ENCODE results near the gene KRT3.
"Not testable (repeated sequence)": the region's sequence is repeated elsewhere in the genome, so short reads cannot be mapped to it uniquely, and the experiment has no call there.

Gene KRT3

DNA sequence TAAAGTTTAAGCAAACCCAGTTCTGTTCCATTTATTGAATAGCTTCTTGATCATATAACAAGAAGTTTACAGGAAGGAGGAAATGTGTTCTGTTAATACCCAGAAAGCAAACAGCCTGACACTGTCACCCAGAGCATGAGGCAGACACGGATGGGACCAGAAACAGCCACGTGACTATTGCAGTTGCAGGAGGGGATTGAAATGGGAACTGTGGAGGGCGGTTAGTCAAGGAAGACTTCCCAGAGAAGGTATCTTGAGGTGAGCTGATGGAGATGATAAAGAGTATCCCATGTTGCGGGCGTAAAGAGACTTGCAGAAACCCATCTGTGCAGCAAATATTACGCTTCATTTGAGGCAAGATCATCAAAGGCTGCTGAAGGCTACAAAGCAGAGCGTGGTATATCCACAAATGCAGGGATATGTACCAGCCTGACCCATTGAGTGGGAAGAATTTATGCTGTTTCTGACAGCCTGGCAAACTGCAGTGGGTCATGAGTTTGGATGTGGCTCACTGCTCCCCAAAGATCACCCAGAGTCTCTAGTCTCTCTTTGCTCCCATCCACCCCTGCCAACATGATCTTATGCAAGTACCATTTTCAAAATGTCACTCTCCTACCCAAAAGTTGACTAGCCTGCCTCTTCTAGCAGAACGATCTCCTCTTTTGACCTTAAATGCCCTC is 39.5 kb downstream of the KRT3 start:
- DNase-seq, result no peak

DNA sequence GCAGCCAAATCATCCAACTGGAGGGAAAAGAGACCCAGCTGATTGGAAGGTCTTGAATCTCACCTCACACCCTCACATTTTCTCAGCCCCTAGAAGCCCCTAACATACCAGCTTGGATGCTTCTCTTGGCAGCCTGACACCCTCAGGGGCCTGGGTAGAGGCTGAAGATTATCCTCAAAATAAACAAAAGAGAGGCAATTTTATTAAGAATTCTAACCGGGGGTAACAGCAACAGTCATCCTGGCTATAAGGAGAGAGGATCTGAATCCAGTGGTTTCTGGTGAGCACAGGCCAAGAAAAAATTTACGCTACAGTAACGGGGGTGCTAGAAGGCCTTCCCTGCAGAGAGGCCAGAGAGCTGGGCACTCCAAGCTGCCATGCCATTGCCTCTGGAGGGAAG is 40.4 kb downstream of the KRT3 start:
- DNase-seq, result no peak

DNA sequence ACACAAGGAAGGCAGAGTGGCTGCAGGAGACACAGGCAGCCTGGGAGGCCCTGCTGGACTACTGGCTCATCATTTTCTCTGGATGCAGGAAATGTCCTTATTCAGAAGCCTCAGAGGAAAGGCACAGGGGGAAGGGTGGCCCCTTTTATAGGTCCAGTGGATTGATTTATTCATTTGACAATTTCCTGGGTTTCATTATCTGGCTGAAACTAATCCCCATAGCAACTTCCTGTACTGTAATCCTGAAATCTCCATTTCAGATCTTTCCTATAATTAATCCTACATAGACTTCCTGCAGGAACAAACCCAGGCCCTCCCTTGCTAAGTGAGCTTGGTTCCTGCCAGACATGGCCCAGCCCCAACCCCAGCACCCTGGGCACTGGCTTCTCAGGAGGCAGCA is 41.8 kb downstream of the KRT3 start:
- DNase-seq, result no peak

DNA sequence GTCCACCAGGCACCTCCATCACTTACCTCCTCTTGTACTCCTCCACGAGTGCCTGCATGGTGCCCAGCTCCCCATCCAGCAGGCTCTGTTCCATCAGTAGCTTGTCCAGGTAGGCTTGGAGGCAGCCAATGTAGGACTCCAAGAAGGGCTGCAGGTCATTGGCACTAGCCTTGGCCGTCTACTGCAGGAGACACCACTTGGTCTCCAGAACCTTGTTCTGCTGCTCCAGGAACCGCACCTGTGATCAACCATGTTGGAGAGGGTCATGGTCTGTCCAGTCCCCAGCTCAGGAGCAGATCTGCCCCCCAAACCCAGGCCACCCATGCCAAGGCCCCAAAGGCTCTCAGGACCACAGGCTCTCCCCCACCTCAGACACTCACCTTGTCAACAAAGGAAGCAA is 42.6 kb downstream of the KRT3 start:
- DNase-seq, result no peak

- no peak for DNase-seq
These were observed 43.4 kb downstream of the KRT3 start for GRCh38 chr12:52752516-52752915.

DNA sequence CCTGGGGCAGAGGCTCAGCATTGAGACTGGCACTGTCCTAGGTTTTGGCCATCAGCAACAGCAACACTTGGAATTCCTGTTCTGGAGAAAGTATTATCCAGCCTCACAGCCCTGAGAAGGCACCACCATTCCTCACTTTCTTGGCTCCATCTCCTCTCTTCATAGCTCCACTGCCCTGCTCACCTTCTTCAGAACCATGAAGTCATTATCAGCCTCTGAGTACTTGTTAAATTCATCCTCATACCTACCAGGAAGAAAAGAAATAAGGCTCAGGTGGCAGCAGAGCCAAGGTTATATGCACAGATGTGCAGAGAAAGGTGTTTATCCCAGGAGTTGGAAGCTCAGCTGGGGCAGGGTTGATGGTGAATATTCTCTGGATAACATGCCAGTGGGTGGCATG is 44.1 kb downstream of the KRT3 start:
- no peak for DNase-seq

DNA sequence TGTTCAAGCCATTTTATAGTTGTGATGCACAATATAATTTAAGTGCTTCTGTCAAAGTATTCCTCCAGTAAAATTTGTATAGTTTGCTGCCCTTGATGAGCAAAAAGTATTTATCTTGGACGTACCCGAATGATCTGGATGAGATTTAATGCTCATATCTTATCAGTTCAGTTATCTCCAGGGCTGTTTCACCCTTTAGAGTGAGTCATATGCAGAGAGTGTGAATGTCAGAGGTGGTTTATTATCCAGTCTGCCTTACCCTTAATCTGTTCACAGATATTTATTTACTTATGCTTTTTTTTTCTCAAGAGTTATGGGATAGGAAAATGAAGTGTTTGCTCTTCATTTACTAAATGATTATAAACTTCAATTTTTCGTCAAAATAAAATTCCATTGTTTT is 45.4 kb downstream of the KRT3 start:
- not testable (repeated sequence) for DNase-seq

DNA sequence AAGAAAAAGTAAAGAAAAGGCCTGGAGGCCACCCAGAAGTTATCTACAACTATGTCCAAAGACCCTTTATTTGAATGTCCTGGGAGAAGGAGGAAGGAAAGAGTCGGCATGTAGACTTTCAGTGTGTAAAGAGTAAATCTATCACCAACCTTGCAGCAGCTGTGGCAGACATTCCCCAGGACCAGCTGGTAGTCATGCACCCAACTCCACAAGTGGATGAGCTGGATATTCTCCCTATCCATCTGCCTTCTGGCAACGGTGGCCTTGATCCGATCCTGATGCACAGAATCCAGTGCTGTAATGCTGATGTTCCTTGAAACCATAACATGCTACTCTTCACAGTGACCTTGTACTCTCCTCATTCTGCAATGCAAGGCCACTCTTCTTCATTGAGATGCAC is 46.1 kb downstream of the KRT3 start:
- no peak for DNase-seq

DNA sequence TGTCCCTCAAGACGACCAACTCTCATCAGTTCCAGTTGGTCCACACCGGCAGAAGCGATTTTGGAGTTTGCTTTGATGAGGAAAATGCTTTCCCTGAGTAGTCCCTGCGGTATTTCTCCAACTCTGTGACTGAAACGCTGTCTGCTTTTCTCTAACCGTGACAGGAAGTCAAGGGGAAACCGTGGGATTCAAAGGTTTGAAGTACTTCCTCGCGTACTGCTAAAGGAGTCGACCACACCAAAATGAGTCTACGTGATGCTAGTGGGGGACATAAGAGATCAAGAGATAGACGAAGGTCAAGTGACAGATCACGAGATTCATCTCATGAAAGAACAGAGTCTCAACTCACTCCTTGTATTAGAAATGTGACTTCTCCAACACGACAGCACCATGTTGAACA is 47.3 kb downstream of the KRT3 start:
- no peak for DNase-seq

GRCh38 chr12:52745554-52745953 is 50.4 kb downstream of the KRT3 start:
- no peak for DNase-seq

- no peak for DNase-seq
These were observed 51.3 kb downstream of the KRT3 start for GRCh38 chr12:52744493-52745156.

- no peak for DNase-seq
These were observed 53.0 kb downstream of the KRT3 start for GRCh38 chr12:52742822-52743457.

- no peak for DNase-seq
These were observed 53.7 kb downstream of the KRT3 start for GRCh38 chr12:52742196-52742580.

DNA sequence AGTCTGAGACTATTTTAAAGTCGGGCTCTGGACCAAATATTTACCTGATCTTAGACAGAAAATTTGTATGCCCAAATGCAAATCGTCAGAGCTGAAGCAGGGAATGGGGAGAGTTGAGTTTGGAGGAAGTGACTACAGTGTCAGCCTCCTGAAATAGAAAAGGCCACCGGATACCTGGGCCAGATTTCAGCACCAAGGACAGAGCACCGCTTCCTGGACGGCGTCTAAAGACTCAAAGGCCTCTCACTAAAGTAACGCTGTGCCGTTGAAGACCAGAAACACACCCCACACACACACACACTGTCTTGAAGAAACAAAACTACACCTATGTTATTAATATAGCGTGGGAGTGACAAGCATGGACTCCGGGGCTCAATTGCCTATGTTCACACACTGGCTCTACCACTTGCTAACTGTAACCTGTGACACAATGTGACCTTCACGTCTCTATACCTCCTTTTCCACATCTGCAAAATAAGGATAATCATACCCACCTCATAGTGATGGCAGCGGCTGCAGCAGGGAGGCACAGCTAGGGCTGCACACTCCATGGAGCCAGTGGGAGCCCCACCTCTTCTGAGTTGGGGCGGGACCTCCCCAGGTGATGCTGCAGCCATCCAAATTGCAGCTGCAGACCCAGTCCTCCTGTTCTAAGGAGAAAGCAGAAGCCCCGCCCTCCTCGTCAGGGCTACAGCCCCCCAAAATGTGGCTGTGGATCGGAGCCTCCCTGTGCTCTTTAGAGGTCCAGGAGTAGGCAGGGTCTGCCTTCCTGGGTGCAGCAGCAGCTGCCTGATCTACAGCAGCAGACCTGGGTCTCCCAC is 54.3 kb downstream of the KRT3 start:
- DNase-seq, result peak; percentile 7 to 37

GRCh38 chr12:52740584-52740983 is 55.3 kb downstream of the KRT3 start:
- DNase-seq, result no peak

- no peak for DNase-seq
These were observed 56.0 kb downstream of the KRT3 start for GRCh38 chr12:52739963-52740362.

All from AML-193 (cell line).